ENCODE data around the gene INSL3.
"Not testable (repeated sequence)": the region's sequence is repeated elsewhere in the genome, so short reads cannot be mapped to it uniquely, and the experiment has no call there.

INSL3 gene

DNA sequence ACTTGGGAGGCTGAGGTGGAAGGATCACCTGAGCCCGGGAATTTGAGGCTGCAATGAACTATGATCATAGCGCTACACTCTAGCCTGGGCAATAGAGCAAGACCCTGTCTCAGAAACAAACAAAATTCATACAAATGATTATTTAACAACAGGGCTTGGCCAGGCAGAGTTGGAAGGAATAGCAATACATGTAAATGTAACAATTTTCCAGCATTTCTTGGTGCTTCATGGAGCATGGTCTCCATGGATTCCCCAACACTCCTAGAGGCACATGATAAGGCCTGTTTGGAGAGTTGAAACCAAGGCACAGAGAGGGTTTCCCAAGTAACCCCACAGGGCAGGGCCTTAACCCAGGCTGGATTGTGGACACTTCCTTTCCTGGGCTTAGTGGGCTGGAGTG is 10.2 kb downstream of the INSL3 start:
- H3K27ac ChIP-seq: no peak overlapping the region
- TF ChIP-seq, protein P1, sequence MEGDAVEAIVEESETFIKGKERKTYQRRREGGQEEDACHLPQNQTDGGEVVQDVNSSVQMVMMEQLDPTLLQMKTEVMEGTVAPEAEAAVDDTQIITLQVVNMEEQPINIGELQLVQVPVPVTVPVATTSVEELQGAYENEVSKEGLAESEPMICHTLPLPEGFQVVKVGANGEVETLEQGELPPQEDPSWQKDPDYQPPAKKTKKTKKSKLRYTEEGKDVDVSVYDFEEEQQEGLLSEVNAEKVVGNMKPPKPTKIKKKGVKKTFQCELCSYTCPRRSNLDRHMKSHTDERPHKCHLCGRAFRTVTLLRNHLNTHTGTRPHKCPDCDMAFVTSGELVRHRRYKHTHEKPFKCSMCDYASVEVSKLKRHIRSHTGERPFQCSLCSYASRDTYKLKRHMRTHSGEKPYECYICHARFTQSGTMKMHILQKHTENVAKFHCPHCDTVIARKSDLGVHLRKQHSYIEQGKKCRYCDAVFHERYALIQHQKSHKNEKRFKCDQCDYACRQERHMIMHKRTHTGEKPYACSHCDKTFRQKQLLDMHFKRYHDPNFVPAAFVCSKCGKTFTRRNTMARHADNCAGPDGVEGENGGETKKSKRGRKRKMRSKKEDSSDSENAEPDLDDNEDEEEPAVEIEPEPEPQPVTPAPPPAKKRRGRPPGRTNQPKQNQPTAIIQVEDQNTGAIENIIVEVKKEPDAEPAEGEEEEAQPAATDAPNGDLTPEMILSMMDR (IDR thresholded peaks at IDR 0.05): no peak
- H3K4me3 ChIP-seq: no peak overlapping the region
- DNase-seq (ENCODE audit: low spot score): no peak

- no peak for DNase-seq (ENCODE audit: low spot score)
- TF ChIP-seq, protein P1 (IDR thresholded peaks at IDR 0.05): no peak
- no peak overlapping the region for H3K27ac ChIP-seq
- H3K4me3 ChIP-seq: no peak overlapping the region
Measured at GRCh38 chr19:17807731-17808316, 13.5 kb downstream of the INSL3 start.

- no peak overlapping the region for H3K4me3 ChIP-seq
- H3K27ac ChIP-seq: no peak overlapping the region
- no peak for DNase-seq (ENCODE audit: low spot score)
- TF ChIP-seq, protein P1 (IDR thresholded peaks at IDR 0.05): no peak
Measured at GRCh38 chr19:17806945-17807344, 14.4 kb downstream of the INSL3 start.

GRCh38 chr19:17805427-17805826 is 15.9 kb downstream of the INSL3 start:
- Histone ChIP-seq H3K27ac (no peak overlapping the region), H3K4me3 (no peak overlapping the region)
- TF ChIP-seq, protein P1 (IDR thresholded peaks at IDR 0.05): no peak
- DNase-seq (ENCODE audit: low spot score): no peak

GRCh38 chr19:17803264-17803896 is 17.9 kb downstream of the INSL3 start:
- TF ChIP-seq, protein P1 (IDR thresholded peaks at IDR 0.05): no peak
- no peak for DNase-seq (ENCODE audit: low spot score)
- Histone ChIP-seq H3K27ac (no peak overlapping the region), H3K4me3 (no peak overlapping the region)

DNA sequence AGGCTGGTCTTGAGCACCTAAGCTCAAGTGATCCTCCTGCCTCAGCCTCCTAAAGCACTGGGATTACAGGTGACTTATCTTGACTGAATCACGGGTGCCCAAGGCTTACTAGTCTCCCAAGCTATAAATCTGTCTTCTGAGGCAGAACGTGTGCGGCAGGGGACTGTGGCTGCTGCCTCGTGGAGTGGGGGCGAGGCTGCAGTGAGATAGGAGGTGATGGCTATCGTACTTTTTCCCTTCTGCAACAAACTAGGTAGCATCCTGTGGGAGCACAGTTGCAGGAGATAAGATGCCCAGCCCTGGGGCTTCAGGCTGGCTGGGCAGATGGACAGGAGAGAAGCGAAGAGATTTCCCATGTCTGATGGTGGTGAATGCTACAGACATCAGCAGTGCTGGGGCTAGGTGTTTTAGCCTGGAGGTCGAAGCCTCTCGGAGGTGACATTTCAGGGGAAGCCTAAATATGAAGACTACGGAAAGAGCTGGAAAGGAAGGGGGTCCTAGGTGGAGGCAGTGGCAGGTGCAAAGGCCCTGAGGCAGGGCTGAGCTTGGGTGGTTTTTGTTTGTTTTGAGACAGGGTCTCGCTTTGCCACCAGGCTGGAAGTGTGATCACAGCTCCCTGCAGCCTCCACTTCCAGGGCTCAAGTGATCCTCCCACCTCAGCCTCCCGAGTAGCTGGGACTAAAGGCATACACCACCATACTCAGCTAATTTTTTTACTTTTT is 19.0 kb downstream of the INSL3 start:
- TF ChIP-seq, protein P1 (IDR thresholded peaks at IDR 0.05): no peak
- no peak for DNase-seq (ENCODE audit: low spot score)

DNA sequence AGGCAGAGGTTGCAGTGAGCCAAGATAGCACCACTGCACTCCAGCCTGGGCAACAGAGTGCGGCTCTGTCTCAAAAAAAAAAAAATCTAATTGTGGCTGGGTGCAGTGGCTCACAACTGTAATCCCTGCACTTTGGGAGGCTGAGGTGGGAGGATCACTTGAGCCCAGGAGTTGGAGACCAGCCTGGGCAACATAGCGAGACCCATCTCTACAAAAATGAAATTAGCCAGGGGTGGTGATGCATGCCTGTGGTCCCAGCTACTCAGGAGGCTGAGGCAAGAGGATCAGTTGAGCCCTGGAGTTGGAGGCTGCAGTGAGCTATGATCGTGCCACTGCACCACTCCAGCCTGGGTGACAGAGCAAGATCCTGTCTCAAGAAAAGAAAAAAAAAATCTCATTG is 22.7 kb downstream of the INSL3 start:
- DNase-seq (ENCODE audit: low spot score); H3K27ac ChIP-seq; H3K4me3 ChIP-seq: not testable (repeated sequence)

More for the DNA sequence above, 19.0 kb downstream of the INSL3 start:
- H3K27ac ChIP-seq: no peak overlapping the region
- H3K4me3 ChIP-seq: no peak overlapping the region

Measured in coronary artery (tissue), 2 donors.